ENCODE data around the gene TMOD2. TPM values are rescaled to one million over a fixed set of nuclear protein-coding genes. Genes with fewer than 3 reads are reported as not detected.

TMOD2 gene
- total RNA-seq, 1 experiment from 2014 or later: 3.0 TPM

- H3K56ac ChIP-seq (ENCODE audit: insufficient read length, low read depth, low read length): no peak overlapping the region
- H3K9me3 ChIP-seq (ENCODE audit: control insufficient read depth, low read depth, low read length): no peaks in the 10 kb centered on the region
- H3K9ac ChIP-seq (ENCODE audit: extremely low read depth, insufficient read length, low read length): no peak overlapping the region
- no peaks in the 10 kb centered on the region for H3K27me3 ChIP-seq (ENCODE audit: insufficient read depth, low read length)
- H3K79me1 ChIP-seq (ENCODE audit: insufficient read depth, low read depth, low read length, poor library complexity, severe bottlenecking): no peaks in the 10 kb centered on the region
- Mint-ChIP-seq H3K36me3 (ENCODE audit: insufficient read depth in 1 of 3, low read depth in 3 of 3) (no peaks in the 10 kb centered on the region), H3K4me3 (no peak overlapping the region), H3K27ac (no peak overlapping the region), H3K9me3 (no peaks in the 10 kb centered on the region), H3K4me1 (peaks cover 3 to 9% of the 10 kb centered on the region in 2 experiments), H3K27me3 (ENCODE audit: low read depth) (no peaks in the 10 kb centered on the region)
- H3K23me2 ChIP-seq (ENCODE audit: insufficient read length, low read depth, low read length, poor library complexity, severe bottlenecking): no peaks in the 10 kb centered on the region
- no peak overlapping the region for H2BK120ac ChIP-seq (ENCODE audit: low read depth, low read length, poor library complexity, severe bottlenecking)
- H3K23ac ChIP-seq (ENCODE audit: insufficient read length, low read depth, low read length): no peak overlapping the region
- H2BK20ac ChIP-seq (ENCODE audit: low read depth, low read length, poor library complexity, severe bottlenecking): no peak overlapping the region
- no peak overlapping the region for H3K4me2 ChIP-seq (ENCODE audit: insufficient read depth, insufficient read length, low read length)
- H4K20me1 ChIP-seq (ENCODE audit: control insufficient read depth, insufficient read depth, insufficient read length): no peaks in the 10 kb centered on the region
- H4K5ac ChIP-seq (ENCODE audit: insufficient read length, low read depth, low read length): no peak overlapping the region
- no peak for DNase-seq
- no peak overlapping the region for H3K27ac ChIP-seq (ENCODE audit: insufficient read length, low read depth, low read length)
- no peak overlapping the region for H4K8ac ChIP-seq (replicated peaks; ENCODE audit: insufficient read length, low read depth, low read length)
- H3K18ac ChIP-seq (ENCODE audit: insufficient read length, low read depth, low read length): no peak overlapping the region
- no peak overlapping the region for H3T11ph ChIP-seq (ENCODE audit: low read length)
- no peak overlapping the region for H3K14ac ChIP-seq (ENCODE audit: insufficient read depth, low read length)
- no peak overlapping the region for H2AK5ac ChIP-seq (ENCODE audit: insufficient read length, low read length)
- no peak overlapping the region for H2BK15ac ChIP-seq (ENCODE audit: low read depth, low read length)
- H3K4ac ChIP-seq (ENCODE audit: low read depth, low read length): no peak overlapping the region
- no peaks in the 10 kb centered on the region for H3K79me2 ChIP-seq (ENCODE audit: insufficient read depth, low read length)
- H4K91ac ChIP-seq (ENCODE audit: insufficient read length, low read depth, low read length): no peak overlapping the region
- TF ChIP-seq CTCF (conservative IDR thresholded peaks at IDR 0.05): no peak
- no peak overlapping the region for H2AFZ ChIP-seq (ENCODE audit: low read length)
- WGBS (ENCODE audit: extremely low coverage, insufficient read length, low lambda C conversion rate): no CpG with 5 or more reads among the region's 3 CpGs
- no peak overlapping the region for H2BK5ac ChIP-seq (ENCODE audit: insufficient read length, low read length)
- no peak overlapping the region for H2BK12ac ChIP-seq (ENCODE audit: insufficient read length, low read depth, low read length)
- H3K4me1 ChIP-seq (ENCODE audit: insufficient read depth, low read length): no peaks in the 10 kb centered on the region
These were observed 23.5 kb downstream of the TMOD2 start for GRCh38 chr15:51774916-51775315.
